Common myeloid progenitor, CD34-positive (primary cell): ENCODE results near the gene CSMD2.

Experiments
- CTCF ChIA-PET: fragments of 350-600 bp; sonication (Branson Sonifier 250); formaldehyde crosslinking; loops from one replicate; lab custom pipeline; 2021; ENCODE audit warnings: antibody characterized with exemption; lab: Charles Lee
- POLR2A ChIA-PET: fragments of 350-600 bp; sonication (Branson Sonifier 250); formaldehyde crosslinking; loops from one replicate; lab custom pipeline; 2021; ENCODE audit warnings: antibody characterized with exemption; lab: Charles Lee
- DNase-seq, 3 donors: peaks; one replicate each; pipeline versions ENCODE4 v3.0.0 to v3.0.0-alpha.2; 2013
- H3K27ac ChIP-seq, 2 experiments: 1 replicate in 1 of 2; 2 replicates in 1 of 2; pipeline ENCODE4 v1.7.0; 2013; ENCODE audit warnings: inconsistent platforms in 2 of 2, low read length in 2 of 2, mild to moderate bottlenecking in 2 of 2, low read depth in 1 of 2, moderate library complexity in 1 of 2; ENCODE audit not compliant: severe bottlenecking in 2 of 2, insufficient read depth in 1 of 2, poor library complexity in 1 of 2
- H3K27me3 ChIP-seq, 5 experiments: replicated peaks in 2 of 5; 1 replicate in 3 of 5; 2 replicates in 2 of 5; pipeline versions ENCODE4 v1.6.1 to v1.7.0; 2013; ENCODE audit warnings: low read length in 4 of 5, mild to moderate bottlenecking in 2 of 5, moderate library complexity in 2 of 5, inconsistent platforms in 1 of 5; ENCODE audit not compliant: insufficient read depth in 5 of 5, control insufficient read depth in 4 of 5
- H3K36me3 ChIP-seq, 4 experiments: 1 replicate in 2 of 4; 2 replicates in 2 of 4; pipeline versions ENCODE4 v1.6.1 to v1.7.0; 2013; ENCODE audit warnings: low read length in 3 of 4, control low read depth in 1 of 4, mild to moderate bottlenecking in 1 of 4; ENCODE audit not compliant: control insufficient read depth in 4 of 4, insufficient read depth in 4 of 4
- H3K4me1 ChIP-seq, 4 experiments: 1 replicate in 3 of 4; 2 replicates in 1 of 4; pipeline versions ENCODE4 v1.6.1 to v1.7.1; 2013; ENCODE audit warnings: low read length in 3 of 4, mild to moderate bottlenecking in 3 of 4, control low read depth in 1 of 4, inconsistent platforms in 1 of 4, moderate library complexity in 1 of 4; ENCODE audit not compliant: control insufficient read depth in 4 of 4, insufficient read depth in 4 of 4; ENCODE audit errors: control extremely low read depth in 1 of 4
- H3K4me3 ChIP-seq, 7 experiments: 1 replicate in 4 of 7; 2 replicates in 3 of 7; pipeline versions ENCODE4 v1.5.1 to v1.7.0; 2013; ENCODE audit warnings: mild to moderate bottlenecking in 7 of 7, low read length in 6 of 7, moderate library complexity in 6 of 7, inconsistent platforms in 2 of 7, low read depth in 2 of 7, control low read depth in 1 of 7; ENCODE audit not compliant: insufficient read depth in 4 of 7, control insufficient read depth in 1 of 7; ENCODE audit errors: extremely low read depth in 1 of 7
- H3K9me3 ChIP-seq, 5 experiments: 1 replicate in 4 of 5; 2 replicates in 1 of 5; pipeline versions ENCODE4 v1.6.1 to v1.7.1; 2013; ENCODE audit warnings: low read length in 4 of 5, mild to moderate bottlenecking in 2 of 5, inconsistent platforms in 1 of 5, low read depth in 1 of 5, moderate library complexity in 1 of 5; ENCODE audit not compliant: control insufficient read depth in 4 of 5, insufficient read depth in 2 of 5; ENCODE audit errors: control extremely low read depth in 1 of 5
- WGBS: methylation state at CpG from one replicate; pipeline ENCODE4 v1.1.5; 2013; ENCODE audit not compliant: insufficient coverage; 5-methylcytosine and 5-hydroxymethylcytosine counted together

CSMD2 gene

DNA sequence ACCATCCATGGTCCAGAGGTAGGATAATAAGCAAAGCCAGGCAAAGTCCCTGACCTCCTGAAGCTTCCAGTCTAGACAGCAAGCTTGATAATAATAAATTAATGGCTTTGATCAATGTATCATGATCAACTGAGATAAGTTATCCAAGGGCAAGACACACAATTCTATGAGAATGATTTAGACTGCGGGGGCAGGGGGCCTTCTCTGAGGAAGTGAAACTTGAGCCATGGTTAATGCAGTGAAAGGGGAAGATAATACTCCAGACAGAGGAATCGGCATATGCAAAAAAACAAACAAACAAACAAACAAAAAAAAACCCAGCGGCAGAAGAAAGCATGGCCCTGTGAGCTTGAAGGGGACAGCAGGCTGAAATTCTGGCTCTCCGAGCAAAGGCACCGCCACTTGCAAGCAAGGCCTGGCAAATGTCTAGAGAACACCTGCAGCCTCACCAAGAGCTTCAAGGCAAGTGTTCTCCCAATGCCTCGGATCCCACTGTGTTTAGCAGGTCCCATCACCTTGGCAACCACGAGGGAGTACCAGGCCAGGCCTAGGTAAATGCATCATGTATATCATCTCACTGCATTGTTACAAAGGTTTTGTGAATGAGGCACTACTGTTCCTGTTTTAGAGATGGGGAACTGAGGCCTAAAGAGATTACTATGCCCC is 24.9 kb downstream of the CSMD2 start:
- DNase-seq, result no peak
- WGBS, result 74% methylated on average over 4 of the region's 7 CpGs
- CTCF ChIA-PET, result no interaction called here
- Histone ChIP-seq H3K36me3 (no peaks in the 10 kb centered on the region), H3K27ac (no peak overlapping the region), H3K4me1 (no peaks in the 10 kb centered on the region), H3K9me3 (no peaks in the 10 kb centered on the region), H3K27me3 (peaks cover 0 to 6% (median 0%) of the 10 kb centered on the region in 5 experiments), H3K4me3 (no peak overlapping the region)
- POLR2A ChIA-PET, result no interaction called here

DNA sequence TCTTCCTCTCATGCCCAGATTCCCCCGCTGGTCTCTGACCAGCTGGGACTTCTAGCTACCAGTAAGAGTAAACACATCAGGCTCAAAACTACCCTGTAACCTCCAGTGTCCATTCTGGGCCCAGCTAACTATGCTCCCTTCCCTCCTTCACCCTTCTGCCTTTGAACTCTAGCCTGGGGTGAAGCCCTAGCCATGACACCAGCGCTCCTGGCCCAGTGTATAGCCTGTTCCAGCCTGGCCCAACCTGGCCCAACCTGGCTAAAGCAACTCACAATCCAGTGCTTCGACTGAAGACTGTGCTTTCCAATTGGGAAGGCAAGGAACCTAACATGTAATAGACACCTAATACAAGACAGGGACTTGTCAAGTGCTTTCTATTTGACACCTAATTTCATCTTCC is 27.6 kb downstream of the CSMD2 start:
- no peak for DNase-seq
- H3K4me3 ChIP-seq, result no peak overlapping the region
- H3K36me3 ChIP-seq, result no peaks in the 10 kb centered on the region
- WGBS, result 94% methylated on average over 2 of the region's 3 CpGs
- CTCF ChIA-PET, result no interaction called here
- no peaks in the 10 kb centered on the region for H3K9me3 ChIP-seq
- no peak overlapping the region for H3K27ac ChIP-seq
- peaks cover 0 to 2% (median 0%) of the 10 kb centered on the region in 5 experiments for H3K27me3 ChIP-seq
- POLR2A ChIA-PET, result no interaction called here
- no peaks in the 10 kb centered on the region for H3K4me1 ChIP-seq

DNA sequence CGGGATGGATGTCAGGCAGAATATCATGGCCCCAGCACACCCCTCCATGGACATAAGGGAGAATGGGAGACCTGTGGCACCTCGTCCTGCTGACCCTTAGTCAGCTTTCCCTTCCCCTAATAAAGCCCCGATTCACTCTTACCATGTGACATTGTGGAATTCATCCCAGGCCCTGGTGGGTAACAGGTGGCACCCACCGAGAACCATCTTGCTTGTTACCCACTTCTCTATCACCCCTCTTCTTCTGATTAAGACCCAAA is 32.9 kb downstream of the CSMD2 start:
- Histone ChIP-seq H3K36me3 (no peaks in the 10 kb centered on the region), H3K9me3 (no peaks in the 10 kb centered on the region), H3K27me3 (peaks cover 0 to 15% (median 2%) of the 10 kb centered on the region in 5 experiments), H3K4me1 (no peaks in the 10 kb centered on the region), H3K4me3 (no peak overlapping the region), H3K27ac (no peak overlapping the region)
- WGBS, result 90% methylated on average over 2 of the region's 4 CpGs
- ChIA-PET CTCF (no interaction called here), POLR2A (no interaction called here)
- DNase-seq, result no peak

DNA sequence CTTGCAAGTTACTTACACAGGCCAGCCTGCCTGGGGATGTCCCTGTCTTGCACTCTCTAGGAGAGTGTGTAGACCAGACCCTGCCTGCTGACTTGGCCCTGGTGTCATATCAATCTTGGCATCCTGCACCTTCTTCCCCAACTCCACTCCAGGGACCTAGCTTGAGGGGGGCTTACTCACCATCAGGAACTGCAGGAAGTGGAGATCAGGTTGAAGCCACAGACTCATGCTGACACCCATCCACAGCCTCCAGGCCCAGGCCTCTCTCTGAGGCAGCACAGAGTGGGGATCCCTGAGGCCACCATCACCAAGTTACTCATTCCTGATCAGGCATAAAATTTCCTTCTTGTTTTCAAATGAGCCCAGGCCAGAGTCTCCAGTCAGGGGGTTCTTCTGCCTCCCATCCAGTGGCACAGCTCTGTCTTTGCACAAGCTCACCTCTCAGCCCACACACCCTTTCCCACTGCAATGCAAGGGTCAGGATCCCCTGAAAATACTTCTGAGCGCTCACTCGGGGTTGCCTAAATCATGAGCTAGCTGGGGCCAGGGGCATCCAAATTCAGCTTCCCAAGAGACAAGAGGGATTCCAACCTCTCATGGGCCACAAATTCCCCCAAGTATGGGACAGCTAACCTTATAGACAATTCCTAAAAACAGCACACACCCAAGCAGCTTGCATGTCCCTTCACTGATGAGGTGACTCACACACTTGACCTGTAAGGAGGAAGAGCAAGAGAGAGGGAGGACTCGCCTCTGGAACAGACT is 33.5 kb downstream of the CSMD2 start:
- H3K4me3 ChIP-seq, result no peak overlapping the region
- no peaks in the 10 kb centered on the region for H3K4me1 ChIP-seq
- DNase-seq, result no peak
- H3K27ac ChIP-seq, result no peak overlapping the region
- ChIA-PET CTCF (no interaction called here), POLR2A (no interaction called here)
- no CpG with 5 or more reads among the region's 3 CpGs for WGBS
- H3K36me3 ChIP-seq, result no peaks in the 10 kb centered on the region
- peaks cover 0 to 20% (median 2%) of the 10 kb centered on the region in 5 experiments for H3K27me3 ChIP-seq
- H3K9me3 ChIP-seq, result no peaks in the 10 kb centered on the region

DNA sequence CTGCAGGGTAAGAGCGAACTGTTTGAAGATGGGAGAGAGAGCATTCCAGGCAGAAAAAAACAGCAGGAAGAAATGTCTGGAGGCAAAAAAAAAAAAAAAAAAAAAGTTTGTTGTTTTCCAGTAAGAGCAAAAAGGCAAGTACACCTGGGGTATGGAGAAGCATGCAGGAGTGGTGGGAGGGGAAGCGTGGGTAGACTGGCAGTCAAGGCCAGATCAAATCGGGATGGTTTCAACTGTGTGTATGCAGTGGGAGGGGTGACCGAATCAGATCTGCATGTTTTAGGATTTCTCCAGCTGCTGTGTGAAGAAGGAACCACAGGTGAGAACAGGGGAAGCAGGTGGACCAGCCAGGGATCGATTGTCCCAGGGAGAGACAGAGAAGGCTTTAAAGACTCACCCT is 34.7 kb downstream of the CSMD2 start:
- DNase-seq, result no peak
- no peak overlapping the region for H3K27ac ChIP-seq
- no peaks in the 10 kb centered on the region for H3K36me3 ChIP-seq
- H3K27me3 ChIP-seq, result peaks cover 0 to 26% (median 3%) of the 10 kb centered on the region in 5 experiments
- 93% methylated on average over 4 of the region's 5 CpGs for WGBS
- H3K9me3 ChIP-seq, result no peaks in the 10 kb centered on the region
- H3K4me3 ChIP-seq, result no peak overlapping the region
- H3K4me1 ChIP-seq, result no peaks in the 10 kb centered on the region
- POLR2A ChIA-PET, result no interaction called here
- CTCF ChIA-PET, result no interaction called here

DNA sequence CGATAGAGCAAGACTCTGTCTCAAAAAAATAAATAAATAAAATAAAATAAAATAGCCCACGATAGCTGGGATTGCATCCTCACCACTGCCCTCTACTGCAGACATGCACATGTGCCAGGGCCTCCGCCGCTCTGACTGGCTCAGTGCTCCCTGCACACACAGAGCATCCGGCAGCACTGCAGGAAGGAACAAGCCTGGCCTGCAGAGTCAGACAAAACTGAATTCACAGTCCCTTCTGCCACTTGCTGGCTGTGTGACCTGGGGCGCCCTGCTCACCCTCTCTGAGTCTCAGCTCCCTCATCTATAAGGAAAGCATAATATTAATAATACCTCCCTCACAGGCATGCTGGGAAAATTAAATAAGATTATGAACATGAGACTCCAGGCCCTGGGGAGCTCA is 35.4 kb downstream of the CSMD2 start:
- Histone ChIP-seq H3K36me3 (no peaks in the 10 kb centered on the region), H3K27ac (no peak overlapping the region), H3K9me3 (no peaks in the 10 kb centered on the region), H3K4me3 (no peak overlapping the region), H3K27me3 (peaks cover 0 to 26% (median 3%) of the 10 kb centered on the region in 5 experiments), H3K4me1 (no peaks in the 10 kb centered on the region)
- CTCF ChIA-PET, result no interaction called here
- DNase-seq, result no peak
- POLR2A ChIA-PET, result no interaction called here
- WGBS, result 63% methylated on average over 3 of the region's 6 CpGs

DNA sequence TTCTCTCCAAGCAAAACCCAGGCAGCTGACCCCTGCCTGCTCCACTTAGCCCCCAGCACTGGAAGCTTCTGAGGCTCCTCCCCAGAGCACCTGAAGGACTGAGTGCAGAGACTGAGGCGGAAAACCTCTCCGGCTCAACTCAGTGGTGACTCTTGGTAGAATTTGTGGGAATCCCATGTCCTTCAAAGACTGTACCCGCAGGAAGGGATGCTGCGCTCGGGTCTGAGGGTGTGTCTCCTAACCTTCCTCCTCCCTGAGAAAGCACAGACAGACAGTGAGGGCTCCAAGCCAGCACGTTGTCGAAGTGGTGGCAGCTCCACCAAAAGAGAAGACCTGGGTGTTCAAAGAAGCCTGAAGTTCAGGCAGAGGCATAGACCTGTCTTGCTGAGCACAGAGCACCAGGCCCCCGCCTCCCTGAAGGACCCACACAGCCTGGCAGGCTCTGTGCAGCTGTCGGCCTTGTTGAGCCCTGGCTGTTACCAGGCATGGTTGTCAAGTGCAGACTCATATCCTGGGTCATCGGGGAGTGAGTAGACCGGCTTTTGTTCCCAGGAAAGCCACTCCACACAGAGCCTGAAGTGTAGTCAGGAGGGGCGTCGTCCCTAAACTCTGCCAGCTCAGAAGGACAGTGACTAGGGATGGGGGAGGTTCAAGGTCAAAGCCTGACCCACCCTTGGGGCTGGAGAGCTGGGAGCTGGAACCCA is 36.7 kb downstream of the CSMD2 start:
- H3K27me3 ChIP-seq, result peaks cover 0 to 26% (median 3%) of the 10 kb centered on the region in 5 experiments
- H3K4me3 ChIP-seq, result no peak overlapping the region
- H3K4me1 ChIP-seq, result no peaks in the 10 kb centered on the region
- no peaks in the 10 kb centered on the region for H3K36me3 ChIP-seq
- H3K9me3 ChIP-seq, result no peaks in the 10 kb centered on the region
- WGBS, result 91% methylated on average over 9 of the region's 13 CpGs
- POLR2A ChIA-PET, result no interaction called here
- CTCF ChIA-PET, result no interaction called here
- DNase-seq, result no peak
- no peak overlapping the region for H3K27ac ChIP-seq
